Stimulated activated memory B cell treated with anti-CD40 and anti-IgM and Interleukin-4, amounts not matched to agents 10 μg/mL and 1 μg/mL and 100 μg/mL, for 72 hours (primary cell): Measurements from ENCODE around the gene CSPG5.
A peak's percentile ranks its signal among the peaks of the same experiment; 100 is the strongest.

Source experiments
- ATAC-seq: fragments of 150-1000 bp; cut with Tn5 transposase; 2 replicates; pipeline ENCODE4 v1.10.0; 2021
- H3K27ac Mint-ChIP-seq: one replicate; pipeline ENCODE4 v1.8.0; 2022; ENCODE audit warnings: mild to moderate bottlenecking, mixed read lengths
- H3K27me3 Mint-ChIP-seq: one replicate; pipeline ENCODE4 v1.8.0; 2022; ENCODE audit warnings: mixed read lengths
- H3K36me3 Mint-ChIP-seq: one replicate; pipeline ENCODE4 v1.8.0; 2022; ENCODE audit warnings: mixed read lengths
- H3K4me1 Mint-ChIP-seq: one replicate; pipeline ENCODE4 v1.8.0; 2022; ENCODE audit warnings: mixed read lengths
- H3K4me3 Mint-ChIP-seq: one replicate; pipeline ENCODE4 v1.8.0; 2022; ENCODE audit warnings: mild to moderate bottlenecking, moderate library complexity, mixed read lengths
- H3K9me3 Mint-ChIP-seq: one replicate; pipeline ENCODE4 v1.8.0; 2022; ENCODE audit warnings: mixed read lengths

Gene CSPG5

GRCh38 chr3:47601281-47601680, 22.6 kb upstream of the CSPG5 start:
- no peak for ATAC-seq
- H3K4me3 Mint-ChIP-seq, result no peak overlapping the region
- peaks cover 64% of the 10 kb centered on the region for H3K36me3 Mint-ChIP-seq
- H3K9me3 Mint-ChIP-seq, result no peaks in the 10 kb centered on the region
- H3K27me3 Mint-ChIP-seq, result no peaks in the 10 kb centered on the region
- no peak overlapping the region for H3K27ac Mint-ChIP-seq
- H3K4me1 Mint-ChIP-seq, result no peaks in the 10 kb centered on the region

GRCh38 chr3:47594792-47595191, 16.1 kb upstream of the CSPG5 start:
- H3K4me1 Mint-ChIP-seq, result no peaks in the 10 kb centered on the region
- no peaks in the 10 kb centered on the region for H3K27me3 Mint-ChIP-seq
- H3K9me3 Mint-ChIP-seq, result no peaks in the 10 kb centered on the region
- no peak overlapping the region for H3K4me3 Mint-ChIP-seq
- no peak for ATAC-seq
- no peak overlapping the region for H3K27ac Mint-ChIP-seq
- H3K36me3 Mint-ChIP-seq, result peaks cover 73% of the 10 kb centered on the region

- no peak for ATAC-seq
- Mint-ChIP-seq H3K27me3 (no peaks in the 10 kb centered on the region), H3K27ac (no peak overlapping the region), H3K4me1 (no peaks in the 10 kb centered on the region), H3K9me3 (no peaks in the 10 kb centered on the region), H3K4me3 (no peak overlapping the region), H3K36me3 (peaks cover 77% of the 10 kb centered on the region)
Measured at GRCh38 chr3:47592066-47592795, 13.6 kb upstream of the CSPG5 start.

GRCh38 chr3:47590216-47590615, 11.6 kb upstream of the CSPG5 start:
- Mint-ChIP-seq H3K9me3 (no peaks in the 10 kb centered on the region), H3K27ac (peak overlapping the region; percentile 39), H3K36me3 (peaks cover 78% of the 10 kb centered on the region), H3K4me1 (no peaks in the 10 kb centered on the region), H3K4me3 (no peak overlapping the region), H3K27me3 (no peaks in the 10 kb centered on the region)
- ATAC-seq, result no peak

- Mint-ChIP-seq H3K36me3 (peaks cover 66% of the 10 kb centered on the region), H3K9me3 (no peaks in the 10 kb centered on the region), H3K27ac (no peak overlapping the region), H3K27me3 (no peaks in the 10 kb centered on the region), H3K4me3 (no peak overlapping the region), H3K4me1 (no peaks in the 10 kb centered on the region)
- no peak for ATAC-seq
Measured at GRCh38 chr3:47588587-47588986, 9.9 kb upstream of the CSPG5 start.

GRCh38 chr3:47588053-47588452, 9.4 kb upstream of the CSPG5 start:
- Mint-ChIP-seq H3K9me3 (no peaks in the 10 kb centered on the region), H3K27ac (no peak overlapping the region), H3K4me3 (no peak overlapping the region), H3K27me3 (no peaks in the 10 kb centered on the region), H3K36me3 (peaks cover 61% of the 10 kb centered on the region), H3K4me1 (no peaks in the 10 kb centered on the region)
- ATAC-seq, result no peak

- ATAC-seq, result no peak
- peaks cover 54% of the 10 kb centered on the region for H3K36me3 Mint-ChIP-seq
- no peaks in the 10 kb centered on the region for H3K4me1 Mint-ChIP-seq
Measured at GRCh38 chr3:47586746-47587145, 8.1 kb upstream of the CSPG5 start.

GRCh38 chr3:47583320-47584075, 4.8 kb upstream of the CSPG5 start:
- Mint-ChIP-seq H3K9me3 (no peaks in the 10 kb centered on the region), H3K4me1 (no peaks in the 10 kb centered on the region), H3K4me3 (no peak overlapping the region), H3K27ac (no peak overlapping the region), H3K27me3 (peaks cover 14% of the 10 kb centered on the region), H3K36me3 (peaks cover 23% of the 10 kb centered on the region)
- no peak for ATAC-seq

More at GRCh38 chr3:47586746-47587145, 8.1 kb upstream of the CSPG5 start:
- Mint-ChIP-seq H3K4me3 (no peak overlapping the region), H3K9me3 (no peaks in the 10 kb centered on the region), H3K27me3 (no peaks in the 10 kb centered on the region), H3K27ac (no peak overlapping the region)

- no peak for ATAC-seq
- Mint-ChIP-seq H3K27me3 (peaks cover 14% of the 10 kb centered on the region), H3K4me3 (no peak overlapping the region), H3K36me3 (peaks cover 10% of the 10 kb centered on the region), H3K27ac (no peak overlapping the region), H3K4me1 (no peaks in the 10 kb centered on the region), H3K9me3 (no peaks in the 10 kb centered on the region)
Measured at GRCh38 chr3:47581835-47582234, 3.2 kb upstream of the CSPG5 start.

GRCh38 chr3:47581422-47581821, 2.8 kb upstream of the CSPG5 start:
- H3K4me3 Mint-ChIP-seq, result no peak overlapping the region
- peaks cover 14% of the 10 kb centered on the region for H3K27me3 Mint-ChIP-seq
- no peak for ATAC-seq
- peaks cover 10% of the 10 kb centered on the region for H3K36me3 Mint-ChIP-seq
- no peaks in the 10 kb centered on the region for H3K9me3 Mint-ChIP-seq
- no peaks in the 10 kb centered on the region for H3K4me1 Mint-ChIP-seq
- H3K27ac Mint-ChIP-seq, result no peak overlapping the region

GRCh38 chr3:47580481-47580880, 1.8 kb upstream of the CSPG5 start:
- Mint-ChIP-seq H3K27me3 (peaks cover 14% of the 10 kb centered on the region), H3K4me1 (no peaks in the 10 kb centered on the region), H3K4me3 (no peak overlapping the region), H3K27ac (no peak overlapping the region), H3K36me3 (peaks cover 4% of the 10 kb centered on the region), H3K9me3 (no peaks in the 10 kb centered on the region)
- ATAC-seq, result no peak

GRCh38 chr3:47579875-47580274, 1.2 kb upstream of the CSPG5 start:
- ATAC-seq, result no peak
- no peaks in the 10 kb centered on the region for H3K4me1 Mint-ChIP-seq
- H3K4me3 Mint-ChIP-seq, result no peak overlapping the region
- H3K27ac Mint-ChIP-seq, result no peak overlapping the region
- peaks cover 14% of the 10 kb centered on the region for H3K27me3 Mint-ChIP-seq
- no peaks in the 10 kb centered on the region for H3K36me3 Mint-ChIP-seq
- no peaks in the 10 kb centered on the region for H3K9me3 Mint-ChIP-seq

- peak overlapping the region; percentile 65 for H3K4me3 Mint-ChIP-seq
- H3K27me3 Mint-ChIP-seq, result peaks cover 24% of the 10 kb centered on the region
- no peaks in the 10 kb centered on the region for H3K4me1 Mint-ChIP-seq
- H3K27ac Mint-ChIP-seq, result no peak overlapping the region
- H3K36me3 Mint-ChIP-seq, result no peaks in the 10 kb centered on the region
- ATAC-seq, result peak; percentile 79
- no peaks in the 10 kb centered on the region for H3K9me3 Mint-ChIP-seq
Measured at GRCh38 chr3:47578119-47578632, 489 bp downstream of the CSPG5 start.

- Mint-ChIP-seq H3K36me3 (no peaks in the 10 kb centered on the region), H3K27ac (no peak overlapping the region), H3K4me3 (peak overlapping the region; percentile 65), H3K9me3 (no peaks in the 10 kb centered on the region), H3K4me1 (no peaks in the 10 kb centered on the region), H3K27me3 (peaks cover 28% of the 10 kb centered on the region)
- ATAC-seq, result peak; percentile 59
Measured at GRCh38 chr3:47577583-47578118, 1.0 kb downstream of the CSPG5 start.

- H3K9me3 Mint-ChIP-seq, result no peaks in the 10 kb centered on the region
- H3K4me1 Mint-ChIP-seq, result no peaks in the 10 kb centered on the region
- no peak for ATAC-seq
- no peaks in the 10 kb centered on the region for H3K36me3 Mint-ChIP-seq
- peaks cover 22% of the 10 kb centered on the region for H3K27me3 Mint-ChIP-seq
- H3K27ac Mint-ChIP-seq, result no peak overlapping the region
- no peak overlapping the region for H3K4me3 Mint-ChIP-seq
Measured at GRCh38 chr3:47573190-47574172, 5.2 kb downstream of the CSPG5 start.
